ENCODE data around the gene SCNM1. TPM values are rescaled to one million over a fixed set of nuclear protein-coding genes. Genes with fewer than 3 reads are reported as not detected.

The SCNM1 gene
- total RNA-seq, 1 experiment from 2014 or later = 53.6 TPM

DNA sequence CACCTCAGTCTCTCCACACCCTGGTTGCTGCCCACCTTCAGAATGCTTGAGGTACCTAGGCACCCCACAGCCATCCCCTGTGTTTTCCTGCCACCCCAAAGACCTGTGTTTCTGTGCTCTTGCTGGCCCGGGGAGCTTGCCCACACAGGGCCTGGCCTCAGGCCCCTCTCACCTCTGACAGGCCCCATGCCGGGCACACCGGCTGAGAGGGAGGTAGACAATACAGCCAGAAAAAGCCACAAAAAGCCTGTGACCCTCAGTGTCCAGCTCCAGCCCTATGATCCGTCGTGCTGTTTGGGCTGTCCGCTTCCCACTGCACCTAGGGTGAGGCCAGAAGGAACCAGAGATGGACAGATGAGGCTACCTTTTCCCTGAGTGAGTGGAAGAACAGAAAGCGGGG is 31.0 kb upstream of the SCNM1 start:
- Mint-ChIP-seq H3K4me1 (ENCODE audit: low read depth, unreplicated experiment) (no peaks in the 10 kb centered on the region), H3K27ac (ENCODE audit: unreplicated experiment) (no peak overlapping the region), H3K4me3 (ENCODE audit: unreplicated experiment) (no peak overlapping the region), H3K27me3 (ENCODE audit: insufficient read depth, unreplicated experiment) (no peaks in the 10 kb centered on the region), H3K36me3 (ENCODE audit: insufficient read depth, unreplicated experiment) (peaks cover 7% of the 10 kb centered on the region), H3K9me3 (ENCODE audit: unreplicated experiment) (no peaks in the 10 kb centered on the region)
- Histone ChIP-seq H3K36me3 (ENCODE audit: control insufficient read depth, insufficient read depth, low read length) (no peaks in the 10 kb centered on the region), H3K27me3 (replicated peaks; ENCODE audit: control insufficient read depth, insufficient read depth, low read length) (no peaks in the 10 kb centered on the region), H3K4me1 (peaks cover 5% of the 10 kb centered on the region; the same call in 1 of the 2 replicates), H3K4me3 (ENCODE audit: low read depth, low read length) (no peak overlapping the region), H3K9me3 (no peaks in the 10 kb centered on the region)
- BruUV-seq (replicated peaks) = no TSS peak
- ChIA-PET POLR2A (no interaction called here), CTCF (no interaction called here)
- no peak for DNase-seq
- no peak for TF ChIP-seq CTCF (IDR thresholded peaks at IDR 0.05; ENCODE audit: insufficient read depth in 1 of 2, low read depth in 1 of 2, low read length in 1 of 2, severe bottlenecking in 1 of 2, unreplicated experiment in 1 of 2)
- intact Hi-C loops (cut with micrococcal nuclease; ENCODE audit: unreplicated experiment) = no loop called here

- H3K27me3 ChIP-seq (replicated peaks; ENCODE audit: control insufficient read depth, insufficient read depth, low read length) = no peaks in the 10 kb centered on the region
- no TSS peak for BruUV-seq (replicated peaks)
- TF ChIP-seq CTCF (IDR thresholded peaks at IDR 0.05; ENCODE audit: insufficient read depth in 1 of 2, low read depth in 1 of 2, low read length in 1 of 2, severe bottlenecking in 1 of 2, unreplicated experiment in 1 of 2) = peak in 1 of 2 experiments; percentile 23
- ChIA-PET POLR2A (no interaction called here), CTCF (interaction anchor here (1.3 kb wide), 1 partner anchor 36 kb away, joined by 4 read pairs; no protein-coding TSS in a partner anchor)
- H3K9me3 ChIP-seq = no peaks in the 10 kb centered on the region
- no peaks in the 10 kb centered on the region for H3K36me3 ChIP-seq (ENCODE audit: control insufficient read depth, insufficient read depth, low read length)
- H3K27me3 Mint-ChIP-seq (ENCODE audit: insufficient read depth, unreplicated experiment) = no peaks in the 10 kb centered on the region
- H3K4me1 ChIP-seq = peaks cover 5% of the 10 kb centered on the region; the same call in 1 of the 2 replicates
- DNase-seq = no peak
- no peak overlapping the region for H3K4me3 Mint-ChIP-seq (ENCODE audit: unreplicated experiment)
- no peaks in the 10 kb centered on the region for H3K4me1 Mint-ChIP-seq (ENCODE audit: low read depth, unreplicated experiment)
- H3K27ac Mint-ChIP-seq (ENCODE audit: unreplicated experiment) = no peak overlapping the region
- no peak overlapping the region for H3K4me3 ChIP-seq (ENCODE audit: low read depth, low read length)
- intact Hi-C loops (cut with micrococcal nuclease; ENCODE audit: unreplicated experiment) = no loop called here
- H3K36me3 Mint-ChIP-seq (ENCODE audit: insufficient read depth, unreplicated experiment) = peaks cover 7% of the 10 kb centered on the region
- H3K9me3 Mint-ChIP-seq (ENCODE audit: unreplicated experiment) = no peaks in the 10 kb centered on the region
These were observed 30.2 kb upstream of the SCNM1 start for GRCh38 chr1:151135433-151136385.

GRCh38 chr1:151137789-151138188 is 28.2 kb upstream of the SCNM1 start:
- H3K4me1 Mint-ChIP-seq (ENCODE audit: low read depth, unreplicated experiment) = no peaks in the 10 kb centered on the region
- no peak overlapping the region for H3K4me3 Mint-ChIP-seq (ENCODE audit: unreplicated experiment)
- intact Hi-C loops (cut with micrococcal nuclease; ENCODE audit: unreplicated experiment) = no loop called here
- H3K27me3 Mint-ChIP-seq (ENCODE audit: insufficient read depth, unreplicated experiment) = no peaks in the 10 kb centered on the region
- H3K4me1 ChIP-seq = no peaks in the 10 kb centered on the region
- no peaks in the 10 kb centered on the region for H3K27me3 ChIP-seq (replicated peaks; ENCODE audit: control insufficient read depth, insufficient read depth, low read length)
- H3K9me3 ChIP-seq = no peaks in the 10 kb centered on the region
- CTCF ChIA-PET = interaction anchor here (0.6 kb wide), 1 partner anchor 142 kb away, joined by 4 read pairs; no protein-coding TSS in a partner anchor
- POLR2A ChIA-PET = no interaction called here
- TF ChIP-seq CTCF (IDR thresholded peaks at IDR 0.05; ENCODE audit: insufficient read depth in 1 of 2, low read depth in 1 of 2, low read length in 1 of 2, severe bottlenecking in 1 of 2, unreplicated experiment in 1 of 2) = no peak
- H3K9me3 Mint-ChIP-seq (ENCODE audit: unreplicated experiment) = no peaks in the 10 kb centered on the region
- no peak overlapping the region for H3K4me3 ChIP-seq (ENCODE audit: low read depth, low read length)
- H3K36me3 ChIP-seq (ENCODE audit: control insufficient read depth, insufficient read depth, low read length) = no peaks in the 10 kb centered on the region
- H3K27ac Mint-ChIP-seq (ENCODE audit: unreplicated experiment) = no peak overlapping the region
- no TSS peak for BruUV-seq (replicated peaks)
- DNase-seq = no peak
- no peaks in the 10 kb centered on the region for H3K36me3 Mint-ChIP-seq (ENCODE audit: insufficient read depth, unreplicated experiment)
